GM18505 (cell line): ENCODE measurements around the gene SUSD2.

Experiments
- ATAC-seq: cut with Tn5 transposase; IDR thresholded peaks from one replicate; pipeline ENCODE4 v1.9.1; 2021; ENCODE audit not compliant: unreplicated experiment
- POLR2A ChIP-seq: IDR thresholded peaks from 4 replicates; pipeline ENCODE4 v1.6.1; 2011; ENCODE audit warnings: borderline replicate concordance; ENCODE audit not compliant: insufficient read depth, insufficient read length; ENCODE audit errors: extremely low read depth

SUSD2 gene

DNA sequence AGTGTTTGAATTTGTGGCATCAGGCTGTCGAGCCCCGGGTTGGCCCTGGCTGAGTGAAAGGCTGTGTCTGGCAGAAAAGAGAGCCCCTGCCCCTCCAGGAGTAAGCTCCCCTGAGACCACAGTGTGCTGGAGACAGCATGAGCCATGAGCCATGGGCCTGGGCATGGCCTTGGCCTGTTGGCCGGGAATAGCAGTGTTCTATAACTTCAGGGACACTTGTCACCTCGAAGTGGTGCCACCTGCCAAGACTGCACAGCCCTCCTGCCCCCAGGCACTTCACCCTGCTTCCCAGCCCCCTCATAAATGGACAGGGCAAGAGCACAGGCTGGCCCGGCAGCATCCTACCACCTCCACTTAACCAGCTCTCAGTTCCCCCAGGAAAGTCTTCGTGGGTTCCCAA, 20.7 kb upstream of the SUSD2 start:
- no peak for ATAC-seq
- no peak for TF ChIP-seq POLR2A

- no peak for TF ChIP-seq POLR2A
- no peak for ATAC-seq
These were observed 19.8 kb upstream of the SUSD2 start for GRCh38 chr22:24161485-24161884.

DNA sequence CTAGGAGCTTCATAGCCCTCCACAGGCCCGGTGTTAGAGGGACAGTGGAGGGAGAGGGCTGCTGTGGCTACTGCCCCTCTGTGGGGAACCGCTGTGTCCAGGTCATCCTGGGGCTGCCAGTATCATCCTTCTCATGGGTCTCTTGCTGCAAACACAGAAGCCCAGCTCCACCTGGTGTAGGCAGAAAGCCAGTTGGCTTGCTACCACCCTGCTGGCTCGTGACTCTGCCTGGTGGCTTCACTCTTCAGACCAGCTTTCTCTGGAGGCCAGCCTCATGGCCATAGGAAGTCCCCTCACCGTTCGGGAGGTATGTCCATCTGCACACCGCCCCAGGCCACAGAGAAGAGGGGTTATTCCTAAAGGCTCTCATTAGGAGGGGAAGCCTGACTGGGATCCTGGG, 19.4 kb upstream of the SUSD2 start:
- no peak for ATAC-seq
- TF ChIP-seq POLR2A = no peak

DNA sequence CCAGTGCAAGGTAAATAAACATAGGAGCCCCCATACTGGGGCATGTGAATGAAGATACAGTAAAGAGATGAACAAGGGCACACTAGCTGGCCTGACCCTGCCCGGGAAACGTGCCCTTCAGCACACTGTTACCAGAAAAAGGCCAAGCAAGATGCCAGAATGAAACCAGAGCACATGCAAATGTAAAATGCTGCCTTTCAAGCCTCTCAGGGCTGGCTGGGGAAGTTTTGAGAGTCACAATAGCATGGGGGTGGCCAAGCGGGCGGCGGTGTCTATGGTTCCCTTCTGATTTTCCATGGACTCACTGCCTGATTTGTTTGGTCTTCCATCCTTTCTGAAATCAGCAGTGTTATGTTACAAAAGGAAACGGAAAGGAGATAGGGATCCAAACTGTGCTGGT, 18.9 kb upstream of the SUSD2 start:
- no peak for ATAC-seq
- no peak for TF ChIP-seq POLR2A

GRCh38 chr22:24164243-24164642, 17.0 kb upstream of the SUSD2 start:
- TF ChIP-seq POLR2A = no peak
- no peak for ATAC-seq

- TF ChIP-seq POLR2A = no peak
- ATAC-seq = no peak
These were observed 16.3 kb upstream of the SUSD2 start for GRCh38 chr22:24164940-24165339.

GRCh38 chr22:24165673-24166072, 15.6 kb upstream of the SUSD2 start:
- ATAC-seq = no peak
- no peak for TF ChIP-seq POLR2A

DNA sequence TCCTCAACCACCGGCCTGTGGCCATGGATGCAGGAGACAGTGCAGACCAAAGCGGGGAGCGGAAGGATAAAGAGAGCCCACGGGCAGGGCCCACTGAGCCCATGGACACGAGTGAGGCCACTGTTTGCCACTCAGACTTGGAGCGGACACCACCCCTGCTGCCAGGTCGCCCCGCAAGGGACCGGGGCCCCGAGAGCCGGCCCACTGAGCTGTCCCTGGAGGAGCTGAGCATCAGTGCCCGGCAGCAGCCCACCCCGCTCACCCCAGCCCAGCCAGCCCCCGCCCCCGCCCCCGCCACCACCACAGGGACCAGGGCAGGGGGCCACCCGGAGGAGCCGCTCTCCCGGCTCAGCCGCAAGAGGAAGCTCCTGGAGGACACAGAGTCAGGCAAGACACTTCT, 14.5 kb upstream of the SUSD2 start:
- no peak for TF ChIP-seq POLR2A
- ATAC-seq = no peak

- no peak for ATAC-seq
- TF ChIP-seq POLR2A = no peak
These were observed 11.7 kb upstream of the SUSD2 start for GRCh38 chr22:24169439-24170058.

- ATAC-seq = no peak
These were observed 11.1 kb upstream of the SUSD2 start for GRCh38 chr22:24170188-24170587.

DNA sequence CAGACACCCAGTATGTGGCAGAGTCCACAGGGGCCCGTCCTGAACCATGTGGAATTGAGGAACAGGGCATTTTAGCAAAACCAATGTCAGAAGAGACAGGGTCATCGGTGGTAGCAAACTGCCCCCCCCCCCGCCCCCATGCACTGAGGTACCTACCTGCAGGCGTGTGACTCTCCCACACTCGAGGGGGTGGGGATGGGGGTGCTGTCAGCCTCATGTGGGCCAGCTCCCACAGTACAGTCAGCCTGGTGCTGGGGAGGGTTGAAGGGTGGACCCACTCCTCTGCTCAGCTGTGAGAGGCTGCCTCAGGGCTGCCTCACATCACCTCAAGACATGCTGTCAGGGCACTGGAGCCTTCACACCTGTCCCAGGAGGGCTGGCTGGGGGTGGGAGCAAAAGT, 10.7 kb upstream of the SUSD2 start:
- no peak for ATAC-seq
- TF ChIP-seq POLR2A = no peak

More at GRCh38 chr22:24170188-24170587, 11.1 kb upstream of the SUSD2 start:
- no peak for TF ChIP-seq POLR2A

DNA sequence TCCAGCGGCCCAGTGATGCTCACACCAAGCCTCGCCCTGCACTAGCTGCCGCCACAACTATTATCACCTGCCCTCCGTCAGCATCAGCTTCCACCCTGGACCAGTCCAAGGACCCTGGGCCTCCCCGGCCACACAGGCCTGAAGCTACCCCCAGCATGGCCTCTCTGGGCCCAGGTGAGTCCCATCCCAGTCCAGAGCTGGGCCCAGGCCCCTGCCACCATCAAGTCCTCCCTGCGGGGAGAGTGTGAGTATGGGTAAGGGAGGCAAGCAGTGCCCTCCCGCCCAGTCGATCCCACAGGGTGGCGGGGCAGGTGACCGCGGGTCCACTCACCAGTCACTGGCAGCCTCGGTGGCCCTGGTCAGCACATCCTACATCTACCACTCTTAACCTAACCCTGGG, 9.5 kb upstream of the SUSD2 start:
- no peak for TF ChIP-seq POLR2A
- ATAC-seq = no peak

DNA sequence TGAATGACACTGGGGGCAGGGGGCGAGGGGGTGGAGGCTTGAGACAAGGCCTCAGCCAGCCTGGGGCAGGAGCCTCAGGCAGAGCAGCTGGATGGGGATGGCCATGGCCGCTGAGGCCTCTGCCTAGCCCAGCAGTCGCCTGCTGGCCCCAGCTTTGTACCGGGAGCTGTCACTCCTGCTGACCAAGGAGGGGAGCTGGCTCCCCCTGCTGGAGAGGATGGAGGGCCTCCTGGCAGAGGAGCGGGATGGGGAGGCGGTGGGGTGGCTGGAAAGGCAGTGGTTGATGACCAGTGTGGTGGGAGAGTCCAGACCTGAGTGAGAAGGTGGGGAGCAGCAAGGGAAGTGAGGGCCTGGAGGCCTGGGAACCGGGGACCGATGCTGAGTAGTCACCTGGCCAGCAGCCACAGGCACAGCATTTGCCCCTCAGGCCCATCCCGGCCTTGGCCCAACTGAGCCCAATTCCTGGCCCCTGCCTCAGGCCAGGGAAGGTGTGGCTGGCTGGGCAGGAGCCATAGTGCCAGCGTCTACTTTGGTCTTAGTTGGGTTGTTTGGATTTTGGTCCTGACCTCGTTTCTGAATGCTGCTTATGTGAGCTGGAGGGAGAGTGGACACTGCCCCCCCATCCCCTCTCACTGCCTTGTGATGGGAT, 6.0 kb upstream of the SUSD2 start:
- ATAC-seq = no peak
- TF ChIP-seq POLR2A = no peak

DNA sequence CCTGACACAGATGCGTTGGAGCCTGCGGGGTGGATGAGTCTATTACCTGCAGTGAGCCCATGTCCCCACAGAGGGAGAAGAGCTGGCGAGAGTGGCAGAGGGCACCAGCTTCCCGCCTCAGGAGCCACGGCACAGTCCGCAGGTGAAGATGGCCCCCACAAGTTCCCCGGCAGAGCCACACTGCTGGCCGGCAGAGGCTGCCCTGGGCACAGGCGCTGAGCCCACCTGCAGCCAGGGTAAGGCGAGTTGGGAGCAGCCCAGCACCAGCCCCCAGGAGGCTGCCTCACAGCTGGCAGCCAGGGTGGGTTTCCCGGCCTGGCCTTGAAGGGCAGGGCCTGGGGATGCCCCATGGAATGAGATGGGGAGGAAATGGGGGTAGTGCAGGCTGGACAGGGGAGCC, 5.2 kb upstream of the SUSD2 start:
- ATAC-seq = no peak
- TF ChIP-seq POLR2A = no peak
